CD4-positive, alpha-beta T cell treated with Interleukin-4 for 1 hour (primary cell): ENCODE data around the gene KCNK7.
A peak's percentile ranks its signal among the peaks of the same experiment; 100 is the strongest.

ENCODE experiments used
- DNase-seq, 2 donors: peaks; one replicate each; pipeline ENCODE4 v3.0.0-alpha.2; 2020 to 2022

The KCNK7 gene

DNA sequence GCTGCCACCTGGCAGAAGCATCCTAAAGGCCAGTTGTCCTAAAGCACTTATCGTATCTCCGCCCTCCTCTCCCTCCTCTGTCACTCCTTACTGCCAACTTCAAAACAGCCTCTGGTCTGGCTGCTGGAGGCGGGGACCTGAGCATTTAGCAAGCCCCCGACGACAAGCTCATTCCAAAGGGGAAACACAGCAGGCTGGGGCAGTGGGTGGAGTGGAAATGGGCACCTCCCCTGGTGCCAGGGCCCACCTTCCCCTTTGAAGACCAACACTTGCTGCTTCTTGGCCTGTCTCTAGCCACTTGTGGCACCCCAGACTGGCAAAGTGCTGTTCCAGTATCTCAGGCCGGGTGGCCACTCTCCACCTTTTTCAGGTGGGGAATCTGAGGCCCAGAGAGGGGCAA is 14.8 kb upstream of the KCNK7 start:
- no peak for DNase-seq

GRCh38 chr11:65609665-65610064 is 14.1 kb upstream of the KCNK7 start:
- DNase-seq, result no peak

DNA sequence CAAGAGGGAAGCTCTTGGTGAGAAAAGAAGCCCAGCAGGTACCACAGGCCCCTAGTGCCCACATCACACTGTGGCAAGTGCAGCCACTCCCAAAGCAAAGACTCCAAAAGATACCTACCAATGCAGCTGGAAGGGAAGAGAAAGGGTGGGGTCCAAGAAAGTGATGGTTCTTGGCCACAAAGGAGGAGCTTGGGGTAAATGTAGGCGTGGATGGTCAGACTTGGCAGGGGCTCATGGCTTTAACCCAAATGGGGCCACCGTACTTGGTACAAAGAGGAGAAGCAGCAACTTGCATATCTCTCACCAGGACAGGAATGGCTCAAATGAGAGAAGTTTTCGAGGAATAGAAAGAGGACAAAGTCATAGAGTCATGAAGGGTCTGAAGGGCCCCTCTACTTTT is 13.6 kb upstream of the KCNK7 start:
- no peak for DNase-seq

DNA sequence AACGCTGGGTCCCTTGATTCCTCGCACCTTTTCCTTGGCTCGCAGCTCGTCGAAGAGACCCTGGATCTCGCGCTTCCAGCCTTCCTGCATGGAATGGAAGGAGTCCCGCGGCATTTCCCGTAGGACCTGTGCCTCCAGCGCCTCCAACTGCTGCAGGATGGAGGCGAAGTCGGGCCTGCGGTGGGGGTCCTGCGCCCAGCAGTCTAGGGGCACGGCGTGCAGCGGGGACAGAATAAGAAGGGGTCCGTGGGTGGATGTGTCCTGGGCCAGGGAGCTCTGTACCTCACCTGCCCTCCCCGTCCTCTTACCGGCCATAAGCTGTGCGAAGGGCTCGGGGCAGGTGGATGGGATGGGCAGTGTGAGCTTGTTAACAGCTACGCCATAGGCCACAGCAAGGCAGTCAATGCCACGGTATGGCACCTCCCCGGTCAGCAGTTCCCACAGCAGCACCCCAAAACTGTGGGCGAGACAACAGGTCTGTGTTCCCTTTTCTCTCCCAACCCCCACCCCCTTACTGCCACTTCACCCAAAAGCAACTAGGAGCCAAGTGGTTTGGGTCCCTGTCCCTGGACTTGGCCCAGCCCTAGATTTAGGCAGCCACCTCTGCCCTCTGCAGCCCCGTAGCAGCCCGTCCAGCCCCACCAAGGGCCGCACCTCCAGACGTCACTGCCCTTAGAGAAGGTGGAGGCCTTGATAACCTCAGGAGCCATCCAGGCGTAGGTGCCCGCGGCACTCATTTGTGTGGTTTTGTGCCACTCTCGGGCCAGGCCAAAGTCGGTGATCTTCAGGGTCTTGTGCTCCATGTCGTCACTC is 12.2 kb upstream of the KCNK7 start:
- no peak for DNase-seq

- peak in 1 of 2 donors; percentile 24 for DNase-seq
Observed at GRCh38 chr11:65606876-65607613, 11.4 kb upstream of the KCNK7 start.

GRCh38 chr11:65604258-65604657 is 8.7 kb upstream of the KCNK7 start:
- DNase-seq, result no peak

- DNase-seq, result no peak
Observed at GRCh38 chr11:65599955-65600246, 4.3 kb upstream of the KCNK7 start.

- no peak for DNase-seq
Observed at GRCh38 chr11:65599216-65599954, 3.8 kb upstream of the KCNK7 start.

GRCh38 chr11:65598258-65598699 is 2.7 kb upstream of the KCNK7 start:
- DNase-seq, result no peak

DNA sequence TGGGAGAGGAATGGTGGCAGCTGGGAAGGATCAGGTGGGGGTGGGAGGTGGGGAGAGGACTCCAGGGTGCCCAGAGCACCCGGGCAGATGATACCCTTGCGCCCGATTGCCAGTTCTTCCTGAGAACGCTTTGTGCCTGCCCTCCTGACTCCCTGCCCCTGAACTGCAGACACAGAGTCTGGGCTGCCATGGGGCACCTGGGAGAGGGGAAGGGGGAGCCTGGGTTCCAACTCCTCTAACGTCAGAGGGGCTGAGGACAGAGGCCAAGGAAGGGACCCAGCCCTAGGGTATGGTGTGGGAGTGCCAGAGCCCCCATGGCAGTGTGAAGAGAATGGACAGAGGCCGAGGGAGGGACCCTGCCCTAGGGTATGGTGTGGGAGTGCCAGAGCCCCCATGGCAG is 920 bp upstream of the KCNK7 start:
- DNase-seq, result no peak

- no peak for DNase-seq
Observed at GRCh38 chr11:65595131-65595530, 469 bp downstream of the KCNK7 start.

GRCh38 chr11:65593518-65594414 is 1.8 kb downstream of the KCNK7 start:
- DNase-seq, result peak; percentile 48 to 54

DNA sequence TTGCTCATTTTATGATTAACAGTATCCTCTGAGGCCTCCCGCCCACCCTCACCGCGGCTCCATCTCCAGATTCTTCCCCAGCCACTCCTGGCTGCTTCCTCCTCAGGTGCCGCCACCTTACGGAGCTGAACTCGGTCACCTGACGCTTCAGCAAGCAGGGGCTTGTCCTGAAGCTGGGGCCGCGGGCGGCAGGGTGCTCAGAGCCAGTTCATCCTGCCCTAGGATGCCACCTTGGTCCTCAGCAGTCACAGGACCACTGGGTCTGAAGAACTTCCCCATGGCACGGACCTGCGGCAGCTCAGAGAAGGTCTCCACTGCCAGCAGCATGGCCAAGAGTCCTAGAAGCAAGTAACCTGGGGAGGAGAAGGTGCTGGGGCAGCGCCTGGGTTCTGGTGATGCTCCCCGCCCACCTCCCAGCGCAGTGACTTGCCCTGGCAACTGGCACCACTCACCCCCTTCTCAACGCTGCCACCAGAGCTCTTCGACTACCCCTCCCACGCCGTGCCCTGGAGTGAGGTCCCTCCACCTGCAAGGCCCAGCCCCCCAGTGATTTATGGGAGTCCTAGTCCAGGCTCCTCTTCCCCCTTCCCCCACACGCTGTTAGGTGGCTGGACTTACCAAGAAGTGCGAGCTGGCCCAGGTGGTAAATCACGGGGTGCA is 2.6 kb downstream of the KCNK7 start:
- no peak for DNase-seq

GRCh38 chr11:65591939-65592857 is 3.4 kb downstream of the KCNK7 start:
- DNase-seq, result no peak

DNA sequence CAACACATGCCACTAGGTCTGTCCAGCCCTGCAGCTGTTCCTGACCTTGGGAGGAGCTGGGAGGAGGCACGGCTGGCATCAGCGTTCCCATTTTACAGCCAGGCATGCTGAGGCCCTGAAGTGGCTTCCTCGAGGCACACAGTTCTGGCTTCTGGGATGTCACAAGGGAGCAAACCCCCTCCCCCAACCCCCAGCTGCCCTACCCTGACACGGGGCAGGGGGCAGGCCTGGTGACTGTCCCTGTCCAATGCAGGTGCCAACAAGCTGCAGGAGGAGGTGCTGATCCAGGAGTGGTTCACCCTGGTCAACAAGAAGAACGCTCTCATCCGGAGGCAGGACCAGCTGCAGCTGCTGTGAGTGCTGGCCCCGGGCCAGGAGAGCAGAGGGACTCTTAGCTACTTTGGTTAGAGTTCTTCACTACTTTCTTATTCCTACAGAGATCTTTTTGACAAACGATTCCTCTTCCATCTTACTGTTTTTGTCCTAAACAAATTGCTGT is 5.3 kb downstream of the KCNK7 start:
- no peak for DNase-seq

DNA sequence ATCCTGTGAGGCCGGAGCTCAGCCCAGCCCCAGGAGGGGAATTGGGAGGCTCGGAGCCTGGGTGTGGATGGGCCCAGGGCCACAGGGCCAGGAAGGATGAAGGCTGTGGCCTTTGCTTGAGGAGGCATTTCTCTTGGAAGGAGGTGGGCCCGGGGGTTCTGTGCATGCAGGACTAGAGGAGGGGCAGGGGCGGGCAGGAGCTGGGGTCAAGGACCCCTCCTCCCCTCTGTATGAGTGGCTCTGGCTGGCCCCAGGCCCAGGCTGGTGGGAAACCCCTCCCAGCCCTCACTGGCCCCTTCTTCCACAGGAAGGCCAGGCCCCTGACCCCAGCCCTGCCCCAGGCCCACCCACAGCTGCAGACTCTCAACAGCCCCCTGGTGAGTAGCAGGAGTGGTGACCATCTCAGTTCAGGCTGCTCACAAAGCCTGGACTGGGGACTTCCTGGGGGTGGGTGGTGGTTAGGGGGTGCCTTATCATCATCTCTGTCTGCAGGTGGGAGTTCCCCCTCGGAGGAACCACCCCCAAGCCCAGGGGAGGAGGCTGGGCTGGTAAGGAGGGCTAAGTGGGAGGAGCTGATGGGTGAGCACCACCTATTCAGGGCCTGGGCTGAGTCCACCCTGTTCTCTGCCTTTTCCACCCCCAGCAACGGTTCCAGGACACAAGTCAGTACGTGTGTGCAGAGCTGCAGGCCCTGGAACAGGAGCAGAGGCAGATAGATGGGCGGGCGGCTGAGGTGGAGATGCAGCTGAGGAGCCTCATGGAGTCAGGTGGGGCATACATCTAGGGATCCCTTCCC is 6.0 kb downstream of the KCNK7 start:
- DNase-seq, result peak; percentile 48

DNA sequence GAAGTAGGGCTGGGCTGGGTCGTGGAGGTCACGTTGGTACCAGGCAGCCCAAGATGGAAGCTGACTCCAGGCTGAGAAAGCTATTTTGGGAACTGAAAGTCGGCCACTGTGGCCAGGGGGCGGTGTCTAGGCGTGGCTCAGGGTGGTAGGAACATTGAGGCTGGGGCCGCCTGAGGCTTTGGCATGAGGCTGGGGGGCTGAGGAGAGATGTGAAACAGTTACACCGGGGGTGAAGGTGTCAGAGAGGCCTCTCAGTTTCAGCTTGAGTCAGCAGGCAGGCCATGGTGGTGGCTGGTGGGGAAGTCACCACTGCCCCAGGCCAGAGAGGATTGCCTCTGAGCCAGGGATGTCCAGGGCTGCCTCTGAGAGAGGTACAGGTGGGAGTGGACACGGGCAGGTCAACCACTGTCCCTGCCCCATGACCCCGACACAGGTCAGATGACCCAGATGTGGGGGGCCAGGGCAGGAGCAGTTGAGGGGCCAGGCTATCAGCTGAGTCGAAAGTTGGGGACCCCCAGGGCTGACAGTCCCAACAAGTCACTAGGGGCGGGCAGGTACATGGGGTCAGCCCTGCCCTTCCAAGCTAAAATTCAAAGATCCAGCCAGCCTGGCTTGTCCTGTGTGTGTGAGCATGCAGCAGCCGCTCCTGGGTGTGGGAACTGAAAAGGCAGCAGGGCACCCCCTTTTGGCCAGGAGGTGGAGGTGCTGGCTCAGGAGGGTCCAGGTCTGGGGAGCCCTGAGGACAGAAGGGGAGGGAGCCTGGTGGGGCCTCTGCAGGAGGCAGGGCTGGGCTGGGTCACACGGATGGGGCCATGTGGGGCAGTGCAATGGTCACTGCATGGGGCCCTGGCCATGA is 7.2 kb downstream of the KCNK7 start:
- DNase-seq, result peak; percentile 84 to 85

- no peak for DNase-seq
Observed at GRCh38 chr11:65586676-65587075, 8.9 kb downstream of the KCNK7 start.

GRCh38 chr11:65586247-65586630 is 9.4 kb downstream of the KCNK7 start:
- no peak for DNase-seq
